Urinary bladder (tissue), 4 donors: ENCODE measurements around the gene C3orf20. TPM values are rescaled to one million over a fixed set of nuclear protein-coding genes. Genes with fewer than 3 reads are reported as not detected.

Source experiments
- DNase-seq: peaks from one replicate; pipeline ENCODE4 v3.0.0-alpha.2; 2015; ENCODE audit errors: extremely low spot score
- H3K27ac ChIP-seq: one replicate; pipeline ENCODE4 v1.5.1; 2013; ENCODE audit warnings: low read depth, mild to moderate bottlenecking, moderate library complexity
- H3K36me3 ChIP-seq: one replicate; pipeline ENCODE4 v1.6.1; 2013; ENCODE audit warnings: mild to moderate bottlenecking, moderate library complexity; ENCODE audit not compliant: insufficient read depth
- H3K4me1 ChIP-seq: one replicate; pipeline ENCODE4 v1.6.1; 2013; ENCODE audit warnings: mild to moderate bottlenecking, moderate library complexity; ENCODE audit not compliant: insufficient read depth
- H3K4me3 ChIP-seq: one replicate; pipeline ENCODE4 v1.5.1; 2013; ENCODE audit warnings: low read depth, low read length
- WGBS: extraction: QIAGEN DNeasy Blood & Tissue Kit; methylation state at CpG from one replicate; pipeline ENCODE4 v1.1.7; 2013; 5-methylcytosine and 5-hydroxymethylcytosine counted together
- polyA plus RNA-seq: library from polyadenylated mRNA; stranded (reverse); fragments of 200-250 nt; gene quantifications from one replicate; pipeline ENCODE4 v1.2.3, GENCODE V29; 2013
- total RNA-seq: library from RNA; depleted of rRNA; stranded (reverse); fragments of >200 nt; gene quantifications from one replicate; pipeline ENCODE4 v1.2.3, GENCODE V29; 2014
- donor health status: healthy with polysubstance abuse.
- donor health status: healthy.

Gene C3orf20
- total and polyA plus RNA-seq, 2 donors, result 0.26 TPM; not detected in 1

DNA sequence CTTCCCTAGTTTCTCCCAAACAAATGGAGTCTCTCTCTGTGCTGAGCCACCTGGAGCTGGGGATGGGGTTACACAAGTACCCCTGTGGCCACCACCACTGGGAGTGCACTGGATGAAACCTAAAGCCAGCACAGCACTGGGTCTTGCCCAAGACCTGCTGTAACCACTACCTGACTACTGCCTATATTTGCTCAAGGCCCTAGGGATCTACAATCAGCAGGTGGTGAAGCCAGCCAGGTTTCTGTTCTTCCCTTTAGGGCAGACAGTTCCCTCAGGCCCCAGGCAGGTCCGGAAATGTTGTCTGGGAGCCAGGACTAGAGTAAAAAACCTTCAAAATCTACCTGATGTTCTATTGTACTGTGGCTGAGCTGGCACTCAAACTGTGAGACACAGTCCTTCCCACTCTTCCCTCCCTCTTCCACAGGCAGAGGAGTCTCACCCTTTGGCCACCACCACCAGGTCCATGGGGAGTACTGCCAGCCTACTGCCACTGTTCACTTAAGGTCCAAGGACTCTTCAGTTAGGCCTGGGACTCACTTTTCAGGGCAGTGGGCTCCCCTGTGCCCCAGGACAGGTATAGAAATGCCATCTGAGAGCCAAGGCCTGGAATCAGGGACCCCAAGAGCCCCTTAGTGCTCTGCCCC lies 23.8 kb downstream of the C3orf20 start:
- Histone ChIP-seq H3K36me3 (no peaks in the 10 kb centered on the region), H3K4me1 (no peaks in the 10 kb centered on the region), H3K27ac (no peak overlapping the region), H3K4me3 (no peak overlapping the region)
- WGBS, result 91% methylated on average over 1 of the region's 1 CpG
- DNase-seq, result no peak

DNA sequence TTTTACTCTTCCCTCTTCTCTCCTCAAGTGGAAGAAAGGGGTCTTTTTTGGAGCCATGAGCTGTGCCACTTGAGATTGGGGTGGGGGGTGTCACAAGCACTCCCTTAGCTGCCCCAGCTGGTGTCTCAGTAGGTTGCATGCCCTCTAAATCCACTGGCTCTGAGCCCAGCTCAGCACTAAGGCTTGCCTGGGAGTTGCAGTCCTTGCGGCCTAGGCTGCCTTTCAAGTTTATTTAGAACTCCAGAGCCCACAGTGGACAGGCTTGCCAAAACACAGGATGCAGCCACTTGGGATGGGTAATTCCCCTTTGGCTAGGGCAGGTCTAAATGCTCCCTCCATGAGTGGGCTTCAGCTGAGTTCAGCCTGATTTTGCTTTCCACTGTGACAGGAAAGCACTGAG lies 24.7 kb downstream of the C3orf20 start:
- Histone ChIP-seq H3K36me3 (no peaks in the 10 kb centered on the region), H3K4me3 (no peak overlapping the region), H3K27ac (no peak overlapping the region), H3K4me1 (no peaks in the 10 kb centered on the region)
- WGBS, result 38% methylated on average over 1 of the region's 1 CpG
- DNase-seq, result no peak

DNA sequence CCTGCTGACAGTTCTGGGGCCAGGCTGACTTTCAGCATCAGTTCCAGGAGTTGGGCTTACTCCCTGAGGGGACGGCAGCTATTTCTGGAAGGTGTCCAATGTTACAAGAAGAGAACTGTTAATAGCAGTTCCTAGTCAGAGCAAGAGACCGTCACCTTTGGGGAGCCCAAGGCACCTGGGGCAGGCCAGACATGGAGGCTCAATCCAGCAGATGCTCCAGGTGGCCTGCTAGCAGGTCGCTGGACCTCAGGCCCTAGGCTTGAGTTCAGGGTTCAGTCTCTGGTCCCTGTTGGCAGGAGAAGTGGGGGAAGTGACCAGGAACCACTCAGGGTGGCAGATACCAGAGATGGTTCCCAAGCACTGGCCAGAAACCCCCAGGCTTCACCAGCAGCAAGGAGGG lies 25.9 kb downstream of the C3orf20 start:
- H3K36me3 ChIP-seq, result no peaks in the 10 kb centered on the region
- WGBS, result 70% methylated on average over 3 of the region's 3 CpGs
- no peak overlapping the region for H3K27ac ChIP-seq
- DNase-seq, result no peak
- no peak overlapping the region for H3K4me3 ChIP-seq
- no peaks in the 10 kb centered on the region for H3K4me1 ChIP-seq

DNA sequence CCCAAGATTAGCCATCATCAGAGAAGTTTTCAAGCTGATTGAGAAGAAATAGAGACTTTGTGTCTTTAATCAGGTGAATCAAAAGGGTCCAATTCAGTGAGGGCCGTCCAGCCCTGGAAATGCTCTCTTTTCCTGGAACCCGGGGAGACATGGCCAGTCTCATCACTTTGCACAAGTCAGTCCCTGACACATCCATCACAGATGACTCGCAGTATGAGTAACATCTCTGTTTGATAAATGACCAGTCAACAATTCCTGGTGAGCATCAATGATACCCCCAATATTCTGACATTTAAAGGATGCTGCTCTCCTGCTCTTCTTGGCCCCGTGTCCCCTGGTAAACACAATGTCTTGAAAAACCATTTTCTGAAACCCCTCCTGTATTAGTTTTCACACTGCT lies 26.7 kb downstream of the C3orf20 start:
- 96% methylated on average over 4 of the region's 4 CpGs for WGBS
- Histone ChIP-seq H3K4me1 (no peaks in the 10 kb centered on the region), H3K4me3 (no peak overlapping the region), H3K36me3 (no peaks in the 10 kb centered on the region), H3K27ac (no peak overlapping the region)
- no peak for DNase-seq

DNA sequence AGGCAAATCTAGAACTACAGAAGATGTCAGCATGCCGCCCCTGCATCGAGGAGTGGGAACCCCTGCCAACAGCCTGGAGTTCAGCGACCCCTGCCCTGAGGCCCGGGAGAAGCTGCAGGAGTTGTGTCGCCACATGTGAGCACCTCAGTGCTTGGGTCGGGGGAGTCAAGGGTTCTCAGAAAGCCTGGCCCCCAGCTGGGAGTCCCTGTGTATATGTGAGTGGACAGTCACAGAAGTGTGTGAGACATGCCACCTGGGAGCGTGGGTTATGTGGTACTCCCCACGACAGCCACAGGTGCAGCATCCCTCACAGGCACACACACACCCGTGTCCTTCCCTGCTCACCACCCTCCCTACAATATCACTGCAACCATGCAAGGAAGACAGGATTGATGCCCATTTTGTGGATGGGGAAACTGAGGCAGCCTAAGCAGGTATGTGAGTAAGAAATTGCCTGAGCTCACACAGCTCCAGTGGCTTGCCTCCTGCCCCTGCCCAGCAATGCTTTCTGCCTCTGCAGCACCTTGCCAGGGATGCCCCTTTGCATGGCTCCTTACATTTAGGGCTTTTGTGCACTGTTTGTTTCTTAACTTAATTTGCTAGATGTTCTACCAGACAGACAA lies 28.3 kb downstream of the C3orf20 start:
- Histone ChIP-seq H3K27ac (no peak overlapping the region), H3K4me1 (no peaks in the 10 kb centered on the region), H3K36me3 (no peaks in the 10 kb centered on the region), H3K4me3 (no peak overlapping the region)
- WGBS, result 92% methylated on average over 9 of the region's 9 CpGs
- no peak for DNase-seq

DNA sequence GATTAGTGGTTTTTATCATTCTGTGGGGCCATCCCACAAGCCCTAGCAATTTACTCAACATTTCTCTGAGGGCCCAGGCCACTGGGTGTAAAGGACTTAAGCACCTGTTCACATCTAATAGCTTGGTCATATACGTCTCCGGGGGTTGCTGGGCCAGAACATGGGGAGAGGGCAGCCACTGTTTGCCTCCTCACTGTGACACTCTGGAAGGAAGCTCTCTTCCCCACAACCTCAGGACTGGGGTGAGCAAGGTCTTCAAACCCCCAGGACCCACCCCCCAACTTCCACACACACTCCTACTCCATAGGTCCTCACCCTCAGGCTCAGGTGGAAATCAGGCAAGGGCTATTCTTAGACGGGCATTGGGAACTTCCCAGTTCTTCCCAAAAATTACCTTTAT lies 28.9 kb downstream of the C3orf20 start:
- no peak overlapping the region for H3K27ac ChIP-seq
- H3K4me3 ChIP-seq, result no peak overlapping the region
- no peaks in the 10 kb centered on the region for H3K4me1 ChIP-seq
- H3K36me3 ChIP-seq, result no peaks in the 10 kb centered on the region
- 95% methylated on average over 3 of the region's 3 CpGs for WGBS
- no peak for DNase-seq

GRCh38 chr3:14706096-14706495 lies 31.2 kb downstream of the C3orf20 start:
- H3K36me3 ChIP-seq, result no peaks in the 10 kb centered on the region
- no peak overlapping the region for H3K4me3 ChIP-seq
- H3K27ac ChIP-seq, result no peak overlapping the region
- WGBS, result 79% methylated on average over 5 of the region's 5 CpGs
- H3K4me1 ChIP-seq, result no peaks in the 10 kb centered on the region
- no peak for DNase-seq

- Histone ChIP-seq H3K4me3 (no peak overlapping the region), H3K4me1 (no peaks in the 10 kb centered on the region), H3K27ac (no peak overlapping the region), H3K36me3 (no peaks in the 10 kb centered on the region)
- 58% methylated on average over 1 of the region's 1 CpG for WGBS
- no peak for DNase-seq
These were observed 41.6 kb downstream of the C3orf20 start for GRCh38 chr3:14716591-14716990.

- no peaks in the 10 kb centered on the region for H3K4me1 ChIP-seq
- H3K27ac ChIP-seq, result no peak overlapping the region
- no peak for DNase-seq
- WGBS, result 64% methylated on average over 1 of the region's 1 CpG
- no peak overlapping the region for H3K4me3 ChIP-seq
- no peaks in the 10 kb centered on the region for H3K36me3 ChIP-seq
These were observed 42.4 kb downstream of the C3orf20 start for GRCh38 chr3:14717307-14717706.

GRCh38 chr3:14718539-14718938 lies 43.6 kb downstream of the C3orf20 start:
- H3K4me1 ChIP-seq, result no peaks in the 10 kb centered on the region
- no peak for DNase-seq
- WGBS, result 85% methylated on average over 2 of the region's 2 CpGs
- H3K27ac ChIP-seq, result no peak overlapping the region
- H3K4me3 ChIP-seq, result no peak overlapping the region
- no peaks in the 10 kb centered on the region for H3K36me3 ChIP-seq

GRCh38 chr3:14719006-14719405 lies 44.1 kb downstream of the C3orf20 start:
- WGBS, result 76% methylated on average over 2 of the region's 2 CpGs
- Histone ChIP-seq H3K27ac (no peak overlapping the region), H3K36me3 (no peaks in the 10 kb centered on the region), H3K4me1 (no peaks in the 10 kb centered on the region), H3K4me3 (no peak overlapping the region)
- DNase-seq, result no peak

DNA sequence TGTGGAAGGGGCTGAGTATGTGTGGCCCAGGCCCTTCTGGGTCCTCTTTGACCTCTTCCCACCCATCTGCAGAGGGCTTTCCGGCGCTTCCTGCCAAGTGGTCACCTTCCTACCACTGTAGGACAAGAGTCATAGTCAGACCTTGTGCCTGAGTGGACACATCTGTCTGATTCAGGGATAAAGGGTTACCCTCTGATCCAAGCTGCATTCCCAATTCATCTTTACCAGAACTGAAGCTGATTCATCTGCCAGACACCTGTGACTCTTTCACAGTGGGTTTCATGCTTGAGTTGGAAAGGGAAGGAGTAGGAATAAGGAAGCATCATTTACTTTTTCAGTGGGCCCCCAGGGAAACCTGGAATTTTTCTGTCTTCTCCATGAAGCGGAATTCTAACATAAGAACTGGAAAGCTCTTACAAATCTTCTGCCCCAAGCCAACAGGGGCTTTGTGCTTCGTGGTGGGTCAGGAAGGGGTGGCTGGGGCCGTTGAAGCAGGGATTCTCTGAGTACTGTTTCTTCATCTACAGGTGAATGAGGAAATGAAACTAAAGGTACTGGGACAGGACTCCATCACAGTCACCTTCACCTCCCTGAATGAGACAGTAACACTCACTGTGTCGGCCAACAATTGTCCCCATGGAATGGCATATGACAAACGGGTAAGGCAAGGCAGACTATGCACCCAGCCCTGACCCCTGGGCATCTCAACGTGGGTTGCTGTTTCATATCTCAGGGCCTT lies 46.4 kb downstream of the C3orf20 start:
- no peaks in the 10 kb centered on the region for H3K36me3 ChIP-seq
- no peak overlapping the region for H3K4me3 ChIP-seq
- no peaks in the 10 kb centered on the region for H3K4me1 ChIP-seq
- H3K27ac ChIP-seq, result no peak overlapping the region
- WGBS, result 89% methylated on average over 8 of the region's 8 CpGs
- no peak for DNase-seq

DNA sequence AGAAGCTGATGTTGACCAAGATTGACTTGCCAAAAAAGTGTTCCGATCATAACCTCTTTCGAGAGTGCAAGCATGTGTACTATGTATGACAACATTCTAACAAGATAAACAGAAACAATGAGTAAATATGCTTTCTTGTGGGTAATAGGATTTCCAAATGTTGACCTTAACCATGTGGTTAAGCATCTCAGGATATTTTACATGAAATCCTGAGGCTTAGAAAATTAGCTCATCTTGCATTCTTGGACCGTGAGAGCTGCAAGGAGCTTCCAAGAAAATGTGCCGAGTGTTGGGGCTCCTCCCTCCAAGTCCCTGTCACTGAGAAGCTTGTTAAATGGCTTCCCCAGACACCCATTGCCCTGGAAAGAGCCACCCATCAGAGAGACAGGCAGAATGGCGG lies 50.1 kb downstream of the C3orf20 start:
- WGBS, result 20% methylated on average over 5 of the region's 5 CpGs
- no peak overlapping the region for H3K4me3 ChIP-seq
- no peaks in the 10 kb centered on the region for H3K4me1 ChIP-seq
- no peak overlapping the region for H3K27ac ChIP-seq
- DNase-seq, result peak; percentile 41
- no peaks in the 10 kb centered on the region for H3K36me3 ChIP-seq
